ENCODE results near the gene CARD14. TPM values are rescaled to one million over a fixed set of nuclear protein-coding genes. Genes with fewer than 3 reads are reported as not detected.

Gene CARD14
- total and polyA plus RNA-seq, 2 of the 13 experiments (the other 11 are each of a cell fraction or from before 2014, with no cell fraction given): 0.11 TPM; not detected in 1

DNA sequence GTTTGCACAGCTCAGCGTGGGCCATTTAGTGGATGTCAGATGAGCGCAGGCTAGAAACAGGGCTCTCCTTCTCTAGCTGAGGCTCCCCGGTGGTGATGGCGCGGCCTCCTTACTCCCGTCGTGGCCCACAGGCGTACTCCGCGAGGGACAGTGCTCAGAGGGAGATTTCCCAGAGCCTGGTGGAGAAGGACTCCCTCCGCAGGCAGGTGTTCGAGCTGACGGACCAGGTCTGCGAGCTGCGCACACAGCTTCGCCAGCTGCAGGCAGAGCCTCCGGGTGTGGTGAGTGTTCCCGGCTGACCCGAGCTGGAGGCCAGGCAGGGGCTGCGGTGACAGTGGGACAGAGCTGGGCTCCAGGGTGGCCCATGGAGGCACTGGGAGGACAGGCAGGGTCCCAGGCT is 21.4 kb downstream of the CARD14 start:
- ATAC-seq (no peak), FAIRE-seq (no peak), DNase-seq (ENCODE audit: low spot score) (no peak)
- no peaks in the 10 kb centered on the region for H3K36me3 ChIP-seq (replicated peaks in 1 of 2; ENCODE audit: control insufficient read depth in 1 of 2, insufficient read depth in 2 of 2, low read length in 2 of 2)
- H3K9ac ChIP-seq (ENCODE audit: insufficient read depth, low read depth, low read length): no peak overlapping the region
- in situ Hi-C loops (cut with HindIII; ENCODE audit: extremely low pct_ligation_motif_present, low pct_unique_long_range_greater_than_20kb) (no loop called here), intact Hi-C loops (cut with micrococcal nuclease; ENCODE audit: unreplicated experiment) (no loop called here)
- no peak overlapping the region for H3K27ac ChIP-seq (ENCODE audit: extremely low read length, insufficient read depth, low read length)
- ChIA-PET POLR2A (interaction anchor here (1.4 to 2.6 kb wide), 2 partner anchors 15 to 45 kb away, joined by 3 to 5 read pairs; no protein-coding TSS in a partner anchor), CTCF (ENCODE audit: low intra/inter-chr PET ratio, low total read pairs) (no interaction called here)
- TF ChIP-seq, protein P1, sequence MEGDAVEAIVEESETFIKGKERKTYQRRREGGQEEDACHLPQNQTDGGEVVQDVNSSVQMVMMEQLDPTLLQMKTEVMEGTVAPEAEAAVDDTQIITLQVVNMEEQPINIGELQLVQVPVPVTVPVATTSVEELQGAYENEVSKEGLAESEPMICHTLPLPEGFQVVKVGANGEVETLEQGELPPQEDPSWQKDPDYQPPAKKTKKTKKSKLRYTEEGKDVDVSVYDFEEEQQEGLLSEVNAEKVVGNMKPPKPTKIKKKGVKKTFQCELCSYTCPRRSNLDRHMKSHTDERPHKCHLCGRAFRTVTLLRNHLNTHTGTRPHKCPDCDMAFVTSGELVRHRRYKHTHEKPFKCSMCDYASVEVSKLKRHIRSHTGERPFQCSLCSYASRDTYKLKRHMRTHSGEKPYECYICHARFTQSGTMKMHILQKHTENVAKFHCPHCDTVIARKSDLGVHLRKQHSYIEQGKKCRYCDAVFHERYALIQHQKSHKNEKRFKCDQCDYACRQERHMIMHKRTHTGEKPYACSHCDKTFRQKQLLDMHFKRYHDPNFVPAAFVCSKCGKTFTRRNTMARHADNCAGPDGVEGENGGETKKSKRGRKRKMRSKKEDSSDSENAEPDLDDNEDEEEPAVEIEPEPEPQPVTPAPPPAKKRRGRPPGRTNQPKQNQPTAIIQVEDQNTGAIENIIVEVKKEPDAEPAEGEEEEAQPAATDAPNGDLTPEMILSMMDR (CRISPR knock-in tag; IDR thresholded peaks at IDR 0.05): peak; percentile 24; the same call in 1 of the 2 replicates
- TF ChIP-seq, protein P2, sequence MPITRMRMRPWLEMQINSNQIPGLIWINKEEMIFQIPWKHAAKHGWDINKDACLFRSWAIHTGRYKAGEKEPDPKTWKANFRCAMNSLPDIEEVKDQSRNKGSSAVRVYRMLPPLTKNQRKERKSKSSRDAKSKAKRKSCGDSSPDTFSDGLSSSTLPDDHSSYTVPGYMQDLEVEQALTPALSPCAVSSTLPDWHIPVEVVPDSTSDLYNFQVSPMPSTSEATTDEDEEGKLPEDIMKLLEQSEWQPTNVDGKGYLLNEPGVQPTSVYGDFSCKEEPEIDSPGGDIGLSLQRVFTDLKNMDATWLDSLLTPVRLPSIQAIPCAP (CRISPR knock-in tag; IDR thresholded peaks at IDR 0.05; ENCODE audit: low read depth): no peak
- TF ChIP-seq, protein P3, sequence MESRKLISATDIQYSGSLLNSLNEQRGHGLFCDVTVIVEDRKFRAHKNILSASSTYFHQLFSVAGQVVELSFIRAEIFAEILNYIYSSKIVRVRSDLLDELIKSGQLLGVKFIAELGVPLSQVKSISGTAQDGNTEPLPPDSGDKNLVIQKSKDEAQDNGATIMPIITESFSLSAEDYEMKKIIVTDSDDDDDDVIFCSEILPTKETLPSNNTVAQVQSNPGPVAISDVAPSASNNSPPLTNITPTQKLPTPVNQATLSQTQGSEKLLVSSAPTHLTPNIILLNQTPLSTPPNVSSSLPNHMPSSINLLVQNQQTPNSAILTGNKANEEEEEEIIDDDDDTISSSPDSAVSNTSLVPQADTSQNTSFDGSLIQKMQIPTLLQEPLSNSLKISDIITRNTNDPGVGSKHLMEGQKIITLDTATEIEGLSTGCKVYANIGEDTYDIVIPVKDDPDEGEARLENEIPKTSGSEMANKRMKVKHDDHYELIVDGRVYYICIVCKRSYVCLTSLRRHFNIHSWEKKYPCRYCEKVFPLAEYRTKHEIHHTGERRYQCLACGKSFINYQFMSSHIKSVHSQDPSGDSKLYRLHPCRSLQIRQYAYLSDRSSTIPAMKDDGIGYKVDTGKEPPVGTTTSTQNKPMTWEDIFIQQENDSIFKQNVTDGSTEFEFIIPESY (CRISPR knock-in tag; IDR thresholded peaks at IDR 0.05): peak; percentile 77
- peak; percentile 7 for TF ChIP-seq XRCC5 (optimal IDR thresholded peaks at IDR 0.05; ENCODE audit: low read length)
- TF ChIP-seq ZBTB38 (CRISPR knock-in tag; IDR thresholded peaks at IDR 0.05): 0 out of 2 replicates have a peak, but pooled peaks have one; percentile 14
- TF ChIP-seq, protein P4, sequence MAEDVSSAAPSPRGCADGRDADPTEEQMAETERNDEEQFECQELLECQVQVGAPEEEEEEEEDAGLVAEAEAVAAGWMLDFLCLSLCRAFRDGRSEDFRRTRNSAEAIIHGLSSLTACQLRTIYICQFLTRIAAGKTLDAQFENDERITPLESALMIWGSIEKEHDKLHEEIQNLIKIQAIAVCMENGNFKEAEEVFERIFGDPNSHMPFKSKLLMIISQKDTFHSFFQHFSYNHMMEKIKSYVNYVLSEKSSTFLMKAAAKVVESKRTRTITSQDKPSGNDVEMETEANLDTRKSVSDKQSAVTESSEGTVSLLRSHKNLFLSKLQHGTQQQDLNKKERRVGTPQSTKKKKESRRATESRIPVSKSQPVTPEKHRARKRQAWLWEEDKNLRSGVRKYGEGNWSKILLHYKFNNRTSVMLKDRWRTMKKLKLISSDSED (CRISPR knock-in tag; IDR thresholded peaks at IDR 0.05): no peak
- TF ChIP-seq ZFY (CRISPR knock-in tag; IDR thresholded peaks at IDR 0.05): no peak
- peak; percentile 22; the same call in 1 of the 2 replicates for TF ChIP-seq ZNF768 (CRISPR knock-in tag; IDR thresholded peaks at IDR 0.05)
- no peak for TF ChIP-seq ZNF331 (CRISPR knock-in tag; IDR thresholded peaks at IDR 0.05)
- no peak for TF ChIP-seq KDM1A (CRISPR knock-in tag; IDR thresholded peaks at IDR 0.05)
- TF ChIP-seq, protein P5, sequence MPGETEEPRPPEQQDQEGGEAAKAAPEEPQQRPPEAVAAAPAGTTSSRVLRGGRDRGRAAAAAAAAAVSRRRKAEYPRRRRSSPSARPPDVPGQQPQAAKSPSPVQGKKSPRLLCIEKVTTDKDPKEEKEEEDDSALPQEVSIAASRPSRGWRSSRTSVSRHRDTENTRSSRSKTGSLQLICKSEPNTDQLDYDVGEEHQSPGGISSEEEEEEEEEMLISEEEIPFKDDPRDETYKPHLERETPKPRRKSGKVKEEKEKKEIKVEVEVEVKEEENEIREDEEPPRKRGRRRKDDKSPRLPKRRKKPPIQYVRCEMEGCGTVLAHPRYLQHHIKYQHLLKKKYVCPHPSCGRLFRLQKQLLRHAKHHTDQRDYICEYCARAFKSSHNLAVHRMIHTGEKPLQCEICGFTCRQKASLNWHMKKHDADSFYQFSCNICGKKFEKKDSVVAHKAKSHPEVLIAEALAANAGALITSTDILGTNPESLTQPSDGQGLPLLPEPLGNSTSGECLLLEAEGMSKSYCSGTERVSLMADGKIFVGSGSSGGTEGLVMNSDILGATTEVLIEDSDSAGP (CRISPR knock-in tag; IDR thresholded peaks at IDR 0.05; ENCODE audit: borderline replicate concordance): no peak
- H3K4me1 ChIP-seq (ENCODE audit: insufficient read depth, low read length): peaks cover 43% of the 10 kb centered on the region
- H3K27me3 ChIP-seq (ENCODE audit: control insufficient read depth in 1 of 2, insufficient read depth in 2 of 2, low read length in 2 of 2): peaks cover 35 to 91% of the 10 kb centered on the region in 2 experiments
- no TSS peak for BruUV-seq (replicated peaks)
- H3K79me2 ChIP-seq (ENCODE audit: insufficient read depth, low read length): no peaks in the 10 kb centered on the region
- no peak overlapping the region for H3K4me3 ChIP-seq (replicated peaks in 1 of 3; ENCODE audit: insufficient read depth in 1 of 3, low read depth in 2 of 3, low read length in 3 of 3)
- no peaks in the 10 kb centered on the region for H3K9me3 ChIP-seq (ENCODE audit: low read length)
- 64% methylated on average over 20 of the region's 20 CpGs for WGBS (ENCODE audit: low lambda C conversion rate)
- no peaks in the 10 kb centered on the region; the same call in 1 of the 2 replicates for H4K20me1 ChIP-seq (ENCODE audit: insufficient read depth, low read length)
- H2AFZ ChIP-seq (ENCODE audit: low read length): no peak overlapping the region
- H3K4me2 ChIP-seq (ENCODE audit: low read depth, low read length): no peak overlapping the region
